ENCODE results near the gene SEC23IP.

GRCh38 chr10:119910689-119911088 is 18.2 kb downstream of the SEC23IP start:
- no peak for TF ChIP-seq CTCF (tag by site-specific recombination; IDR thresholded peaks at IDR 0.05)
- TF ChIP-seq KLF10 (tag by site-specific recombination; IDR thresholded peaks at IDR 0.05), result no peak
- no peak for TF ChIP-seq ZNF501 (tag by site-specific recombination; IDR thresholded peaks at IDR 0.05)
- no peak for TF ChIP-seq ZNF561 (tag by site-specific recombination; IDR thresholded peaks at IDR 0.05; ENCODE audit: borderline replicate concordance)
